ENCODE results near the gene CEP170B.

The CEP170B gene

GRCh38 chr14:104873380-104874055 lies 8.4 kb downstream of the CEP170B start:
- no peak overlapping the region for H3K4me3 Mint-ChIP-seq
- no peak overlapping the region for H3K27ac Mint-ChIP-seq (ENCODE audit: low read depth)
- DNase-seq (ENCODE audit: low spot score in 2 of 2) (no peak), ATAC-seq (replicated peaks; ENCODE audit: extremely low read depth, poor library complexity, severe bottlenecking) (no peak)
- H3K4me1 Mint-ChIP-seq = no peaks in the 10 kb centered on the region
- no peaks in the 10 kb centered on the region for H3K27me3 Mint-ChIP-seq
- H3K9me3 Mint-ChIP-seq = no peaks in the 10 kb centered on the region
- no peaks in the 10 kb centered on the region for H3K36me3 Mint-ChIP-seq (ENCODE audit: insufficient read depth)

- no peaks in the 10 kb centered on the region for H3K9me3 Mint-ChIP-seq
- H3K27me3 Mint-ChIP-seq = no peaks in the 10 kb centered on the region
- DNase-seq (ENCODE audit: low spot score in 2 of 2) (no peak), ATAC-seq (replicated peaks; ENCODE audit: extremely low read depth, poor library complexity, severe bottlenecking) (no peak)
- no peak overlapping the region for H3K4me3 Mint-ChIP-seq
- H3K4me1 Mint-ChIP-seq = no peaks in the 10 kb centered on the region
- H3K27ac Mint-ChIP-seq (ENCODE audit: low read depth) = no peak overlapping the region
- no peaks in the 10 kb centered on the region for H3K36me3 Mint-ChIP-seq (ENCODE audit: insufficient read depth)
Measured at GRCh38 chr14:104874110-104874531, 9.1 kb downstream of the CEP170B start.

- no peaks in the 10 kb centered on the region for H3K9me3 Mint-ChIP-seq
Measured at GRCh38 chr14:104874571-104875411, 9.7 kb downstream of the CEP170B start.

GRCh38 chr14:104875412-104875751 lies 10.3 kb downstream of the CEP170B start:
- no peaks in the 10 kb centered on the region for H3K4me1 Mint-ChIP-seq
- DNase-seq (ENCODE audit: low spot score in 2 of 2) (no peak), ATAC-seq (replicated peaks; ENCODE audit: extremely low read depth, poor library complexity, severe bottlenecking) (no peak)
- H3K9me3 Mint-ChIP-seq = no peaks in the 10 kb centered on the region
- H3K27me3 Mint-ChIP-seq = no peaks in the 10 kb centered on the region
- no peak overlapping the region for H3K4me3 Mint-ChIP-seq
- H3K27ac Mint-ChIP-seq (ENCODE audit: low read depth) = no peak overlapping the region
- no peaks in the 10 kb centered on the region for H3K36me3 Mint-ChIP-seq (ENCODE audit: insufficient read depth)

More at GRCh38 chr14:104874571-104875411, 9.7 kb downstream of the CEP170B start:
- no peaks in the 10 kb centered on the region for H3K36me3 Mint-ChIP-seq (ENCODE audit: insufficient read depth)
- no peaks in the 10 kb centered on the region for H3K4me1 Mint-ChIP-seq
- no peak overlapping the region for H3K27ac Mint-ChIP-seq (ENCODE audit: low read depth)
- no peak for DNase-seq (ENCODE audit: low spot score in 2 of 2)
- no peak for ATAC-seq (replicated peaks; ENCODE audit: extremely low read depth, poor library complexity, severe bottlenecking)
- no peaks in the 10 kb centered on the region for H3K27me3 Mint-ChIP-seq
- H3K4me3 Mint-ChIP-seq = no peak overlapping the region

- no peaks in the 10 kb centered on the region for H3K27me3 Mint-ChIP-seq
- no peak overlapping the region for H3K4me3 Mint-ChIP-seq
- H3K4me1 Mint-ChIP-seq = no peaks in the 10 kb centered on the region
- H3K27ac Mint-ChIP-seq (ENCODE audit: low read depth) = no peak overlapping the region
- DNase-seq (ENCODE audit: low spot score in 2 of 2) = no peak
- no peak for ATAC-seq (replicated peaks; ENCODE audit: extremely low read depth, poor library complexity, severe bottlenecking)
- H3K9me3 Mint-ChIP-seq = no peaks in the 10 kb centered on the region
- no peaks in the 10 kb centered on the region for H3K36me3 Mint-ChIP-seq (ENCODE audit: insufficient read depth)
Measured at GRCh38 chr14:104875811-104876210, 10.7 kb downstream of the CEP170B start.

GRCh38 chr14:104876251-104876699 lies 11.2 kb downstream of the CEP170B start:
- no peaks in the 10 kb centered on the region for H3K9me3 Mint-ChIP-seq
- no peaks in the 10 kb centered on the region for H3K27me3 Mint-ChIP-seq
- ATAC-seq (replicated peaks; ENCODE audit: extremely low read depth, poor library complexity, severe bottlenecking) (peak; percentile 13), DNase-seq (ENCODE audit: low spot score in 2 of 2) (no peak)
- no peaks in the 10 kb centered on the region for H3K36me3 Mint-ChIP-seq (ENCODE audit: insufficient read depth)
- H3K4me1 Mint-ChIP-seq = no peaks in the 10 kb centered on the region
- no peak overlapping the region for H3K4me3 Mint-ChIP-seq
- no peak overlapping the region for H3K27ac Mint-ChIP-seq (ENCODE audit: low read depth)

- no peaks in the 10 kb centered on the region for H3K4me1 Mint-ChIP-seq
- no peaks in the 10 kb centered on the region for H3K27me3 Mint-ChIP-seq
- DNase-seq (ENCODE audit: low spot score in 2 of 2) (no peak), ATAC-seq (replicated peaks; ENCODE audit: extremely low read depth, poor library complexity, severe bottlenecking) (no peak)
- no peak overlapping the region for H3K27ac Mint-ChIP-seq (ENCODE audit: low read depth)
- peaks cover 2% of the 10 kb centered on the region for H3K36me3 Mint-ChIP-seq (ENCODE audit: insufficient read depth)
- H3K4me3 Mint-ChIP-seq = no peak overlapping the region
- no peaks in the 10 kb centered on the region for H3K9me3 Mint-ChIP-seq
Measured at GRCh38 chr14:104877066-104877805, 12.2 kb downstream of the CEP170B start.

GRCh38 chr14:104877806-104878550 lies 12.9 kb downstream of the CEP170B start:
- no peaks in the 10 kb centered on the region for H3K27me3 Mint-ChIP-seq
- H3K4me1 Mint-ChIP-seq = no peaks in the 10 kb centered on the region
- DNase-seq (ENCODE audit: low spot score in 2 of 2) (no peak), ATAC-seq (replicated peaks; ENCODE audit: extremely low read depth, poor library complexity, severe bottlenecking) (no peak)
- H3K27ac Mint-ChIP-seq (ENCODE audit: low read depth) = no peak overlapping the region
- no peaks in the 10 kb centered on the region for H3K9me3 Mint-ChIP-seq
- H3K36me3 Mint-ChIP-seq (ENCODE audit: insufficient read depth) = peaks cover 2% of the 10 kb centered on the region
- H3K4me3 Mint-ChIP-seq = no peak overlapping the region

GRCh38 chr14:104878582-104878981 lies 13.5 kb downstream of the CEP170B start:
- no peaks in the 10 kb centered on the region for H3K4me1 Mint-ChIP-seq
- no peak overlapping the region for H3K4me3 Mint-ChIP-seq
- no peak overlapping the region for H3K27ac Mint-ChIP-seq (ENCODE audit: low read depth)
- H3K36me3 Mint-ChIP-seq (ENCODE audit: insufficient read depth) = peaks cover 2% of the 10 kb centered on the region
- no peaks in the 10 kb centered on the region for H3K9me3 Mint-ChIP-seq
- ATAC-seq (replicated peaks; ENCODE audit: extremely low read depth, poor library complexity, severe bottlenecking) = no peak
- no peak for DNase-seq (ENCODE audit: low spot score in 2 of 2)
- H3K27me3 Mint-ChIP-seq = no peaks in the 10 kb centered on the region

- Mint-ChIP-seq H3K27me3 (no peaks in the 10 kb centered on the region), H3K36me3 (ENCODE audit: insufficient read depth) (peaks cover 2% of the 10 kb centered on the region), H3K4me3 (no peak overlapping the region), H3K4me1 (no peaks in the 10 kb centered on the region), H3K27ac (ENCODE audit: low read depth) (no peak overlapping the region), H3K9me3 (no peaks in the 10 kb centered on the region)
- DNase-seq (ENCODE audit: low spot score in 2 of 2) (no peak), ATAC-seq (replicated peaks; ENCODE audit: extremely low read depth, poor library complexity, severe bottlenecking) (no peak)
Measured at GRCh38 chr14:104879201-104879982, 14.3 kb downstream of the CEP170B start.

- Mint-ChIP-seq H3K9me3 (no peaks in the 10 kb centered on the region), H3K4me3 (no peak overlapping the region), H3K27me3 (no peaks in the 10 kb centered on the region), H3K27ac (ENCODE audit: low read depth) (no peak overlapping the region), H3K4me1 (no peaks in the 10 kb centered on the region), H3K36me3 (ENCODE audit: insufficient read depth) (peaks cover 2% of the 10 kb centered on the region)
- ATAC-seq (replicated peaks; ENCODE audit: extremely low read depth, poor library complexity, severe bottlenecking) = no peak
- DNase-seq (ENCODE audit: low spot score in 2 of 2) = no peak
Measured at GRCh38 chr14:104879983-104880565, 15.0 kb downstream of the CEP170B start.
